LNCAP (cell line): ENCODE data around the gene ITPA.

Experiments
- TF ChIP-seq, protein P1 (sequence below): fragments of 450-650 bp; IDR thresholded peaks from 2 replicates; pipeline ENCODE4 v1.5.1; 2017; ENCODE audit warnings: mild to moderate bottlenecking

The ITPA gene

DNA sequence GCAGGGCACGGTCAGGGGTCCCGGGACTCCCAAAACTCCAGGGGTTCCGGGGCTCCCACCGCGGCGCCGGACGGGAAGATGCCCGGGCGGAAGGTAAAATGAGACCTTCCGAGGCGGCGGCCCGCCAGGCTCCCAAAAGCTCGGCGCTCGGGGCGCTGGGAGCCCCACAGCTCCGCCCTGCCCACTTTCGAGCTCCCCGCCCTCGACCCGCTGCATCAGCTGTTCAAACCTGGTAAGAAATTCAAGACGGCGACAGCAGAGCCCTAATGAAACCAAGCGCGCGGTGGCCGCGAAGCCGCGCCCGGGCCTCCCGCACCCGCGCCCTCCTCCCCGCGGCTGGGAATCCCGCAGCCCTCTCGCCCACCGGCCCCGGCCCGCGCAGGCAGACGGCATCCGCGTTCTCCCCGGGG lies 29.3 kb downstream of the ITPA start:
- TF ChIP-seq, protein P1, sequence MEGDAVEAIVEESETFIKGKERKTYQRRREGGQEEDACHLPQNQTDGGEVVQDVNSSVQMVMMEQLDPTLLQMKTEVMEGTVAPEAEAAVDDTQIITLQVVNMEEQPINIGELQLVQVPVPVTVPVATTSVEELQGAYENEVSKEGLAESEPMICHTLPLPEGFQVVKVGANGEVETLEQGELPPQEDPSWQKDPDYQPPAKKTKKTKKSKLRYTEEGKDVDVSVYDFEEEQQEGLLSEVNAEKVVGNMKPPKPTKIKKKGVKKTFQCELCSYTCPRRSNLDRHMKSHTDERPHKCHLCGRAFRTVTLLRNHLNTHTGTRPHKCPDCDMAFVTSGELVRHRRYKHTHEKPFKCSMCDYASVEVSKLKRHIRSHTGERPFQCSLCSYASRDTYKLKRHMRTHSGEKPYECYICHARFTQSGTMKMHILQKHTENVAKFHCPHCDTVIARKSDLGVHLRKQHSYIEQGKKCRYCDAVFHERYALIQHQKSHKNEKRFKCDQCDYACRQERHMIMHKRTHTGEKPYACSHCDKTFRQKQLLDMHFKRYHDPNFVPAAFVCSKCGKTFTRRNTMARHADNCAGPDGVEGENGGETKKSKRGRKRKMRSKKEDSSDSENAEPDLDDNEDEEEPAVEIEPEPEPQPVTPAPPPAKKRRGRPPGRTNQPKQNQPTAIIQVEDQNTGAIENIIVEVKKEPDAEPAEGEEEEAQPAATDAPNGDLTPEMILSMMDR, result no peak

DNA sequence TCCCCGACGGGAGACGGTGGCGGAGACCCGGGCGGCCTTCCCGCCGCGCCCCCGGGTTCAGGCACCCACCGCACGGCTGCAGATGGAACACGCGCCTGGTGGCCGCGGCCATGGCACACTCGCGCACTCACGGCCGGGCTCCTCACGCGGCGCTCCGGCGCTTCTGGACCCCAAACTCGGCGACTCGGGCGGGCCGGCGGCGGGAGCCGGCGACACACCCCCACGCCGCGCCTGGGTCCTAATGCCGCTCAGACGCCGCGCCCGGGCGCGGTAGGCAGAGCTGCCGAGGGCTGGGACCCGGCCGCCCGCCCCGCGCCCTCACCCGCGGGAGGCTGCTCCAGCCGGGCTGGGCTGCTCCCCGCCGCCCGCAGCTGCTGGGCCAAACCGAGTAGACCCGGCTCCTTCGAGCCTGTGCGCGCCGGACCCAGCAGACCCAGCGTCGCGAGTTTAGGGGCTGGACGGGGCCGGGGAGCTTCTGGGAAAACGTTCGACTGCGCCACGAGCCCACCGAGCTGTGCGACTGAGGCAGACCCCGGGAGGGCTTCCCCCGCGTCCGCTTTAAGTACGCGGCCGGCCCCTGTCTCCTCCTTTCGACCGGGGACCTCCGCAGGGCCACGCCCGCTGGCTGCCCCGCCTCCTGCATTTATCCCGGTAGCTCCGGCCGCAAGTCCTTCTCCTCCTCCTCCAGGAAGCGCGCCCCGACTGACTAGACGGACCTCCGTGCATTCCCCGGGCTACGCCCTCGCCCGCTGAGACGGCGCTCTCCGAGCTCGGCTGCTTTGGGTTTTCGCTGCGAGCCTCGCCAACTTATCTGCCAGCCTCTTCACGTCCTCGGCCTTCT lies 29.9 kb downstream of the ITPA start, which contains the start of gene SLC4A11:
Gene SLC4A11 (minus strand): TSS at position 165 of the 841 bp plus-strand sequence. CDS start 53 bp downstream, at position 112.
- TF ChIP-seq, protein P1, result no peak

- TF ChIP-seq, protein P1, result no peak
Measured at GRCh38 chr20:3239867-3240775, 30.8 kb downstream of the ITPA start.

DNA sequence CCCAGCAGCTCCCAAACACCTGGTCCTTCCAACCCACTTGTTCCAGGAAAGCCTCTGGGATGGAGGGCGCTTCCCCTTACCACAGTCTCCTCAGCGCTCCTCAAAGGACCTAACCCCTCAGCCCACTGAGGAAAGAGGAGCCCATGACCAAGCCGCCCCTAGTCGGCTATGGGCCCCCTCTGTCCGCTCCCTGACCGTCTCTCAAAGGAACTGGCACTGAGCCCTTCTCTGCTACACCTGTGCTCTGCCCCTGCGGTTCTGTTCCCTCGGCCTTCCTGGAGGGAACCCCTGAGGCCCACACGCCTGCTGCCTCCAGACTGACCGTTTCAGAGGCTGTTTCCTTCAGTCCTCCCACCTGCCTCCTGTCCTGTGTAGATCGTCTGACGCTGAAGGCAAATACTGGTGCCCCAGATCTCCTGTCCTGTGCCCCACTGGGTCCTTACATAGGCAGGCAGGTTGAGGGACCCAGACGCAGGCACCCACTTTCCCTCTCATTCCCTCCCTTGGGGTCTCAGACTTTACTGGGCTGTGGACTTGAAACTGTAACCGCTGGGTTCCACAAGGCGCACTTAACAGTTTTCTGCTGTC lies 31.6 kb downstream of the ITPA start:
- TF ChIP-seq, protein P1, result no peak

GRCh38 chr20:3242172-3242692 lies 32.9 kb downstream of the ITPA start:
- TF ChIP-seq, protein P1, result no peak

DNA sequence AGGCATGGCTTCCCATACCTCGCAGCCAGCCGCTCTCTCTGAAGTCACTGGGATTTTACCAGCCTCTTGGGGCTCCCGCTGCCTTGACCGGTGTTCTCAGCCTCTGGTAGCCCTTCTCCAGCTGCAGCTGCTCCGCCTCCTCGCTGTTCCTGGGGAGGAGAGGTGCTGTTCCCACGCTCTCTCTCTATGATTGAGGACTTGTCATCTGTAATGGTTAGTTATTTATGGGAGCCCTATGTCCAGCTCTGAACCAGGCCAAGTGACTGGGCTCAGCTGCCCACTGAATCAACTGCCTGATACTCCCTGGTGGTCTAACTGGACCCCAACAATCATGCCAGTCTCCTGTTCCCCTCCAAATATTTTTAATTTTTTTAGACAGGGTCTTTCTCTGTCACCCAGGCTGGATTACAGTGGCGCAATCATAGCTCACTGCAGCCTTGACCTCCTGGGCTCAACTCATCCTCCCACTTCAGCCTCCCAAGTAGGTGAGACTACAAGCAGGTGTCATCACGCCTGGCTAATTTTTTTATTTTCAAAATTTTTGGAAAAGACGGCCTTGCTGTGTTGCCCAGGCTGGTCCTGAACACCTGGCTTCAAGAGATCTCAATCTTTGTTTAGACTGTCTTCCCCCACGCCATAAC lies 34.5 kb downstream of the ITPA start:
- TF ChIP-seq, protein P1, result no peak

- TF ChIP-seq, protein P1, result no peak
Measured at GRCh38 chr20:3244613-3245012, 35.3 kb downstream of the ITPA start.
